Heart left ventricle (tissue), 16 donors: Measurements from ENCODE around the gene ACVR1. TPM values are rescaled to one million over a fixed set of nuclear protein-coding genes. Genes with fewer than 3 reads are reported as not detected.
A peak's percentile ranks its signal among the peaks of the same experiment; 100 is the strongest.

Source experiments
- ATAC-seq, 4 donors: fragments of 200-7000 bp; cut with Tn5 transposase; one replicate each; pipeline ENCODE4 v1.9.1; 2020 to 2022; ENCODE audit warnings: moderate library complexity in 4 of 4, mild to moderate bottlenecking in 3 of 4, moderate number of reproducible peaks in 1 of 4
- DNase-seq, 5 donors: peaks; one replicate each; pipeline ENCODE4 v3.0.0-alpha.2; 2020
- H3K27ac ChIP-seq, 12 donors: fragments of 200-600 bp; sonication (generic) in 4 of 12; one replicate each; pipeline versions ENCODE4 v1.5.0 to v1.8.0; 2016 to 2022; ENCODE audit warnings: mild to moderate bottlenecking in 2 of 12
- H3K27me3 ChIP-seq, 9 donors: fragments of 200-600 bp; sonication (generic) in 2 of 9; one replicate each; pipeline versions ENCODE4 v1.5.1 to v1.8.0; 2016 to 2022; ENCODE audit warnings: mild to moderate bottlenecking in 3 of 9
- H3K36me3 ChIP-seq, 9 donors: fragments of 200-600 bp; sonication (generic) in 2 of 9; one replicate each; pipeline versions ENCODE4 v1.5.0 to v1.8.0; 2018 to 2022; ENCODE audit warnings: mild to moderate bottlenecking in 2 of 9
- H3K4me1 ChIP-seq, 12 donors: fragments of 200-600 bp; sonication (generic) in 4 of 12; one replicate each; pipeline versions ENCODE4 v1.5.0 to v1.8.0; 2016 to 2022; ENCODE audit warnings: mild to moderate bottlenecking in 3 of 12
- H3K4me3 ChIP-seq, 12 donors: fragments of 200-600 bp; sonication (generic) in 4 of 12; one replicate each; pipeline versions ENCODE4 v1.5.0 to v1.8.0; 2017 to 2022; ENCODE audit warnings: mild to moderate bottlenecking in 9 of 12, moderate library complexity in 4 of 12
- H3K9me3 ChIP-seq, 12 donors: fragments of 200-600 bp; sonication (generic) in 4 of 12; one replicate each; pipeline versions ENCODE4 v1.5.0 to v1.8.0; 2016 to 2022; ENCODE audit warnings: mild to moderate bottlenecking in 1 of 12
- CTCF ChIP-seq, 12 donors: fragments of 200-600 bp; sonication (generic) in 4 of 12; IDR thresholded peaks; one replicate each; pipeline versions ENCODE4 v1.5.0 to v1.8.0; 2018 to 2022; ENCODE audit warnings: antibody characterized with exemption in 12 of 12, mild to moderate bottlenecking in 5 of 12
- POLR2A ChIP-seq, 2 donors: fragments of 450-650 bp; IDR thresholded peaks; one replicate each; pipeline ENCODE4 v1.6.1; 2017; ENCODE audit warnings: antibody characterized with exemption in 2 of 2, mild to moderate bottlenecking in 2 of 2, moderate library complexity in 2 of 2
- WGBS, 4 donors: extraction: QIAGEN DNeasy Blood & Tissue Kit in 2 of 4; methylation state at CpG; one replicate each; pipeline versions ENCODE4 v1.1.5 to v1.1.7; 2013 to 2018; 5-methylcytosine and 5-hydroxymethylcytosine counted together
- intact Hi-C, 10 donors: fragments of 100-400 bp; cut with DNase I; formaldehyde crosslinking; loops; one replicate each; pipeline versions ENCODE4 v1.11.1 to v1.14.2; 2022
- polyA plus RNA-seq, 2 donors: library from polyadenylated mRNA; stranded (reverse); fragments of 200-250 nt; gene quantifications; one replicate each; pipeline ENCODE4 v1.2.3, GENCODE V29; 2013
- total RNA-seq, 9 donors: library from RNA; depleted of rRNA in 2 of 9; stranded (reverse); fragments of >200 nt in 2 of 9; fragmentation: NEBNext Ultra II Directional in 3 of 9; extraction: Animal tissue kit (Norgen Biotek cat#: 25700) in 3 of 9; gene quantifications; one replicate each; pipeline versions ENCODE4 v1.1.0 to v1.2.4, GENCODE V29; 2016 to 2023
- donor health status: ischemic (EF 13 %, LVEDD 7.1; RV severe dilation, severe dysfunction).
- donor health status: healthy with polysubstance abuse.
- donor health status: DM: no; HTN: yes; CAD: no.
- donor health status: DM: no; HTN: no; CAD: no.
- donor health status: ischemic (EF 25% LVEDD 6.9; RV normal size, moderate dysfunction).
- donor health status: ischemic (EF 25% LVEDD 5.7; RV mildly dilated, moderate dysfunction).
- donor health status: healthy.
- donor health status: DM: yes; HTN: yes; CAD: no.
- donor health status: ischemic (EF 35%, LVEDD 5.7; RV mildly dilated, moderate dysfunction).
- donor health status: nonischemic (EF 11% LVEDD 7.7; RV severe dilation, severe dysfunction).
- donor health status: DM: yes; HTN: yes; CAD: no.
- donor health status: PGD.
- donor health status: ischemic (EF 29% LVEDD 5.4; RV normal size, mild dysfunction).
- donor health status: nonischemic (EF 23%, LVEDD 6.1; RV moderate dilation, normal function).

ACVR1 gene
- total and polyA plus RNA-seq, 11 donors = 5.6 to 37.6 (median 23.9) TPM

GRCh38 chr2:157875641-157876065 is 477 bp downstream of the ACVR1 start:
- H3K4me3 ChIP-seq = peak overlapping the region; percentile 46 to 97 (median 86)
- H3K27me3 ChIP-seq = no peaks in the 10 kb centered on the region
- ATAC-seq = peak; percentile 11 to 62 (median 40)
- intact Hi-C loops = loop anchor here (1.0 to 10.0 kb wide), 13 partner anchors 33 to 579 kb away; partner anchors contain the start of genes CCDC148 (in 1 of the 10) and PKP4 (in 1 of the 10)
- peaks cover 0 to 50% (median 25%) of the 10 kb centered on the region in 12 donors for H3K4me1 ChIP-seq
- H3K27ac ChIP-seq = peak overlapping the region; percentile 92 to 100 (median 96)
- WGBS, 4 donors = 1 to 2% (median 1%) methylated on average over 17 to 53 of the region's 53 CpGs
- peak in 3 of 5 donors; percentile 60 to 85 (median 67) for DNase-seq
- no peaks in the 10 kb centered on the region for H3K9me3 ChIP-seq
- no peaks in the 10 kb centered on the region for H3K36me3 ChIP-seq
- TF ChIP-seq CTCF (IDR thresholded peaks at IDR 0.05) = no peak
- no peak for TF ChIP-seq POLR2A (IDR thresholded peaks at IDR 0.05)

GRCh38 chr2:157874997-157875640 is 1.0 kb downstream of the ACVR1 start:
- WGBS, 4 donors = 1 to 2% (median 1%) methylated on average over 19 to 21 of the region's 21 CpGs
- no peak for TF ChIP-seq CTCF (IDR thresholded peaks at IDR 0.05)
- TF ChIP-seq POLR2A (IDR thresholded peaks at IDR 0.05) = no peak
- intact Hi-C loops = loop anchor here (1.0 to 10.0 kb wide), 10 partner anchors 33 to 580 kb away; partner anchors contain the start of genes CCDC148 (in 1 of the 10) and PKP4 (in 1 of the 10)
- ATAC-seq (peak; percentile 8 to 43 (median 10)), DNase-seq (peak in 4 of 5 donors; percentile 42 to 68 (median 49))
- Histone ChIP-seq H3K9me3 (no peaks in the 10 kb centered on the region), H3K4me1 (peaks cover 0 to 50% (median 25%) of the 10 kb centered on the region in 12 donors), H3K36me3 (no peaks in the 10 kb centered on the region), H3K4me3 (peak overlapping the region; percentile 45 to 97 (median 86)), H3K27ac (peak overlapping the region; percentile 71 to 100 (median 94)), H3K27me3 (no peaks in the 10 kb centered on the region)

- Histone ChIP-seq H3K4me1 (peaks cover 0 to 54% (median 29%) of the 10 kb centered on the region in 12 donors), H3K4me3 (peak overlapping the region in 11 of 12 donors; percentile 9 to 97 (median 83)), H3K9me3 (no peaks in the 10 kb centered on the region), H3K27me3 (no peaks in the 10 kb centered on the region), H3K27ac (peak overlapping the region; percentile 71 to 100 (median 94)), H3K36me3 (no peaks in the 10 kb centered on the region)
- 61 to 67% (median 62%) methylated on average over 4 of the region's 4 CpGs for WGBS, 4 donors
- no peak for TF ChIP-seq CTCF (IDR thresholded peaks at IDR 0.05)
- TF ChIP-seq POLR2A (IDR thresholded peaks at IDR 0.05) = no peak
- DNase-seq = peak in 4 of 5 donors; percentile 24 to 55 (median 45)
- ATAC-seq = peak in 1 of 4 donors; percentile 28
- intact Hi-C loops = loop anchor here in 8 of 10 donors (2.0 to 10.0 kb wide), 6 partner anchors 34 to 580 kb away; partner anchors contain the start of genes CCDC148 (in 1 of the 8) and PKP4 (in 1 of the 8)
Observed at GRCh38 chr2:157874348-157874747, 1.8 kb downstream of the ACVR1 start.

DNA sequence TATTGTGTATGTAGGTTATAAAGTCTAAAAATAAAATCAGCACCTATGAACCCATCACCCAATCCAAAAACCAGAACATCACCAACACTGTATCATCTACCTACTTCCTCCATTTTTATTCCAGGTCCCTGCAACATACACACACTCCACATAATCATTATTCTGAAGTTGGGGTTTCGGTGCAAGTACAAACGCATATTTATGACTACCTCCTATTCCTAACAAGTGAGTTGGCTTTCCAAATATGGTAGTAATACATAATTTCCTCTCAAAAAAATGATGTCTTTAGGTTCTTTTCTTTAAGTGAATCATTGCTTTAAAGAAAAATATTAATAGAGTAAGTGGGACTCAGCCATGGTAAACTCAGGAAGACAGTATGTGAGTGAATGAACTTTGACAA is 3.3 kb downstream of the ACVR1 start:
- TF ChIP-seq POLR2A (IDR thresholded peaks at IDR 0.05) (no peak), CTCF (IDR thresholded peaks at IDR 0.05) (no peak)
- Histone ChIP-seq H3K27ac (no peak overlapping the region), H3K27me3 (no peaks in the 10 kb centered on the region), H3K36me3 (no peaks in the 10 kb centered on the region), H3K4me3 (no peak overlapping the region), H3K9me3 (no peaks in the 10 kb centered on the region), H3K4me1 (peaks cover 0 to 64% (median 36%) of the 10 kb centered on the region in 12 donors)
- DNase-seq (no peak), ATAC-seq (no peak)
- 94 to 99% (median 96%) methylated on average over 2 of the region's 2 CpGs for whole genome bisulfite sequencing, 4 donors
- intact Hi-C loops = loop anchor here in 6 of 10 donors (5.0 to 10.0 kb wide), 4 partner anchors 35 to 582 kb away; partner anchors contain the start of genes CCDC148 (in 1 of the 6) and PKP4 (in 1 of the 6)
